HG03175 (cell line): Measurements from ENCODE around the gene DVL1.
"Not testable (repeated sequence)": the region's sequence is repeated elsewhere in the genome, so short reads cannot be mapped to it uniquely, and the experiment has no call there.

Experiments used
- ATAC-seq: cut with Tn5 transposase; IDR thresholded peaks from one replicate; pipeline ENCODE4 v1.9.1; 2021; ENCODE audit warnings: mild to moderate bottlenecking, moderate library complexity; ENCODE audit not compliant: unreplicated experiment

The DVL1 gene

DNA sequence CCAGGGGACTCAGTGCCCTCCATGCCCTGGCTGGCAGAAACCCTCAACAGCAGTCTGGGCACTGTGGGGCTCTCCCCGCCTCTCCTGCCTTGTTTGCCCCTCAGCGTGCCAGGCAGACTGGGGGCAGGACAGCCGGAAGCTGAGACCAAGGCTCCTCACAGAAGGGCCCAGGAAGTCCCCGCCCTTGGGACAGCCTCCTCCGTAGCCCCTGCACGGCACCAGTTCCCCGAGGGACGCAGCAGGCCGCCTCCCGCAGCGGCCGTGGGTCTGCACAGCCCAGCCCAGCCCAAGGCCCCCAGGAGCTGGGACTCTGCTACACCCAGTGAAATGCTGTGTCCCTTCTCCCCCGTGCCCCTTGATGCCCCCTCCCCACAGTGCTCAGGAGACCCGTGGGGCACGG lies 21.0 kb downstream of the DVL1 start:
- no peak for ATAC-seq

GRCh38 chr1:1327291-1327690 lies 21.9 kb downstream of the DVL1 start:
- ATAC-seq: no peak

GRCh38 chr1:1326075-1326605 lies 23.1 kb downstream of the DVL1 start:
- ATAC-seq: no peak

DNA sequence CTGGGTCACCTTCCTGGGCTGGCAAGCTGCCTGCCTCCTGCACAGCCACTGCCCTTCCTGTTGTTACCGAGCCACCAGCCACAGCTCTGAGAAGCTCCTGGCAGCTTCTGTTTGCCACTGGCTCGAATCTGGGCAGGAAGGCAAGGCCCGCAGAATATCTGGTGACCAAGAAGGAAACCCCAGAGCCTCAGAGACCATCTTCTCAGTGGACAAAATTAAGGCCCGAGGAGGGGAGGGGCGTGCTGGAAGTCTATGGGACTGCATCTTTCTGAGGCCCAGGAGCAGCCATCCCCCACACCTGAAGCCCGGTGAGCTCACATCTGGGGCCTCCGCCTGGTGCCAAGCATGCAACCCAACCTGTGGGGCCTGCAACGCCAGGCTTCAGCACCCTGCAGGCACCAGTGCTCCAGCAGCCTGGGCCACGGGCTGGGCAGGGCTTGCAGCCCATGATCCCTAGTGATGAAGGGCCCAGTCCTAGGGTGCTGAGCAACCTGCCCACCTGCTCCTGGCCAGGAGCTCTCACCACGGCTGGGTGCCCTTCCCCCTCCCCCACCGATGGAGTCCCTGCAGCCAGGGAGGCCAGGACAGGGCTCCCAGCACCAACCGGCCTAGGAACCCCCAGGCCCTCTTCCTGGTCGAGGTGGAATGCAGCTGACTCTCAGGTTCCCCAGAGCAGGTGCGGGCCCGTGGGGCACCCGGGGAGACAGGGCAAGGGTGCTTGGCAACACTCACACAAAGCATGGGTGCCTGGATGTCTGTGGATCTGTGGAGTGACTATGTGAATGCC lies 23.7 kb downstream of the DVL1 start:
- ATAC-seq: no peak

DNA sequence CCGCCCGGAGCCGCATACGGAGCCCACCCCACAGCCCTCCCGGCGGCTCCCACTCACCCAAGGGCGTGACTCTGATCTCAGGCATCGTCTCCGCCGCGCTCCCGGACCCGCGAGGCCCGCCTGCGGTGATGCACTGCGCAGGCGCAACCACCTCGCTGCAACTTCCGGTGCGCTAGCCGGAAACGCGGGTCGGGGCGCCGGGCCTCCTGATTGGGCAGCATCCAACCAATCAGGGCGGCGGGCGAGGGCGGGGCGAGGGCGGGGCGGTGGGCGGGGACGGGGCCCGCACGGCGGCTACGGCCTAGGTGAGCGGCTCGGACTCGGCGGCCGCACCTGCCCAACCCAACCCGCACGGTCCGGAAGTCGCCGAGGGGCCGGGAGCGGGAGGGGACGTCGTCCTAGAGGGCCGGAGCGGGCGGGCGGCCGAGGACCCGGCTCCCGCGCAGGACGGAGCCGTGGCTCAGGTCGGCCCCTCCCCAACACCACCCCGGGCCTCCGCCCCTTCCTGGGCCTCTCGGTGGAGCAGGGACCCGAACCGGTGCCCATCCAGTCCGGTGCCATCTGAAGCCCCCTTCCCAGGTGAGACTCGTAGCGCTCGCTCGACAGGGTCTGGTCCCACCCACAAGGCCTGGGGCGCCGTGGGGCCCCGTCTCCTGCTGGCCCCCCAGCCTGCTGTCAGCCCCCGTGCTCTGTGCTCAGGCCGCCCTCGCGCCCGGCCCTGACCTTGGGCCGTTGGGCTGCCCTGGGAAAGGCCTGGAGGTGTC lies 24.5 kb downstream of the DVL1 start, which contains the start of the genes CPTP and INTS11:
CPTP (plus strand) TSS at position 279 of the 764 bp plus-strand sequence. CDS start 2,109 bp downstream, outside the sequence.
INTS11 (minus strand) TSS at position 137 of the 764 bp plus-strand sequence; CDS start at position 85, 52 bp downstream.
- peak; percentile 81 for ATAC-seq

DNA sequence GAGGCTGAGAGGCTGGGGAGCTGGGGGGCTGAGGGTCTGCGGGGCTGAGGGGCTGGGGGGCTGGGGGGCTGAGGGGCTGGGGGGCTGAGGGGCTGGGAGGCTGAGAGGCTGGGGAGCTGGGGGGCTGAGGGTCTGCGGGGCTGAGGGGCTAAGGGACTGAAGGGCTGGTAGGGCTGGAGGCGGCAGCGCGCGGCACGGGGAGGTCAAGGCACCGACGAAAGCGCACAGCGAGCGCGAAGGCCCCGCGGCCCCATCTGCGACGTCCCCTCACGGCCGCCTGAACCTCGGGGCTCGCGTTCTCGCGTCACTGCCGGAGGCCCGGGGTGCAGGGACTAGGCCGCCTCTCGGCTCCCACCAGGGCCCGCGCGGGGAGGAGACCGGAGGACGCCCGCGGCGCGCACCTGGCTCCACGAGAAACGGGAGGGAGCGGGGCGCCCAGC lies 25.1 kb downstream of the DVL1 start:
- no peak for ATAC-seq

GRCh38 chr1:1322952-1323351 lies 26.3 kb downstream of the DVL1 start:
- ATAC-seq: no peak

- no peak for ATAC-seq
Measured at GRCh38 chr1:1322418-1322817, 26.8 kb downstream of the DVL1 start.

DNA sequence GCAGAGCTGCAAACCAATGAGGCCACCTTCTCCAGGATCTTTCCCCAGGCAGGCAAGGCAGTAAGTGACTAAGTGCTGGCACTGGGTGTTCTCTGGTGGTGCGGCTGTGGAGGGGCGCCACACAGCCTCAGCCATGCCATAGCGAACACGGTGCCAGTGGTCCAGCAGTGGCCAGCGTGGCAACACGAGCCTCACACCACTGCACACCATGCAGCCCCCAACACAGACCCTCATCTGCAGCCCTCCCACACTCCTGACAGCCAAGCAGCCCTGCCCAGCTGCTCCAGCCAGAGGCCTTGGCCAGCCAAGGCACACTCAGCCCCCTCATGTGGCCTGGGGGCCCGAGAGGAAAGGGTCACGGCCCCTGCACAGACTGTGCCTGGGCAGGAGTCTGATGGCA lies 27.7 kb downstream of the DVL1 start:
- ATAC-seq: no peak

DNA sequence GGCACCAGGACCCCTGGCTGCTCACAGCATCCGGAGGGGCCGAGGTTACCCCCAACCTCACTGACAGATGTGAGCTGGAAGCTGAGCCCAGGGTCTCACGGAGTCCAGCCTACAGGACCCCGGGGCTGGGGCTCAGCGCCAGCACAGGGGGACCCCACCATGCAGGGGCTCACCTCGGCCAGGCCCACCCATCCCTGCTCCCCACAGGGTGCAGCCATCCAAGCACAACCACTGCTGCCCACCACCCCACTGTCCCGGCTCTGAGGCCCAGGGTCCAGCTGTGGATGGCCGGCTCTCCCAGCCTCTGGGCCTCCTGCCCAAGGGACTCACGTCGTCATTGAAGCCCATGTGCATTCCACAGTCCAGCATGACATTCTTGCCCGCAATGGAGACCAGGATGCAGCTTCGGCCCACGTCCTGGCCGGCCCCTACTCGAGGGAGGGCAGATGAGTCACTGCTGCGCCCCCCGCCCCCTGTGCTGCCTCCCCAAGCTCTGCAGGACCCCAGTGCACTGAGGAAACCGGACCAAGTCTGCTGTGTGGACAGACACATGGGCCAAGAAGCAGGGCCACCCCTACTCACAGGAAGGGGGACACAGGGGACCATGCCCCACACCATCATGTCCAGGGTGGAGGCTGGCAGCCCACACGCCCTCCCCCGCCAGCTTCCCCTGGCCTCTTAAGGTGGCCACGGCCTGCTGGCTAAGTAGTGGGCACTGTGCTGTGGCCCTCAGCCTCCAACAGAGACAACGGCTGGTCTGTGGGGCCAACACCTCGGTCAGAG lies 28.4 kb downstream of the DVL1 start:
- no peak for ATAC-seq

- ATAC-seq: no peak
Measured at GRCh38 chr1:1319646-1319941, 29.6 kb downstream of the DVL1 start.

GRCh38 chr1:1318777-1319645 lies 30.2 kb downstream of the DVL1 start:
- ATAC-seq: no peak

DNA sequence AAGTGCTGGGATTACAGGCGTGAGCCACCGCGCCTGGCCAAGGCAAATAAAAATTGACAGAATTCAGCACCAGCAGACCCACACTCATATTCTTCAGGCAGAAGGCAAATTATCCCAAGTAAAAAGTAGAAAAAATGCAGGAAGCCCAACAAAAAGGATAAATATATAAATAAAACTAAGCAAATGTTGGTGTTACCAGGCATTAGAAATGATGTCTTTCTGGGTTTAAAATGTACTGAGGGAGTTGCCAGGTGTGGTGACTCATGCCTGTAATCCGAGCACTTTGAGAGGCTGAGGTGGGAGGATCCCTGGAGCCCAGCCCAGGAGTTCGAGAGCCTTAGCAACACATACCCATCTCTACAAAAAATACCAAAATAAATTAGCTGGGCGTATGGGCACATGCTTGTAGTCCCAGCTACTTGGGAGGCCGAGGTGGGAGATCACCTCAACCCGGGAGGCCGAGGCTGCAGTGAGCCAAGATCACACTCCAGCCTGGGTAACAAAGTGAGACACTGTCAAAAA lies 31.0 kb downstream of the DVL1 start:
- no peak for ATAC-seq

DNA sequence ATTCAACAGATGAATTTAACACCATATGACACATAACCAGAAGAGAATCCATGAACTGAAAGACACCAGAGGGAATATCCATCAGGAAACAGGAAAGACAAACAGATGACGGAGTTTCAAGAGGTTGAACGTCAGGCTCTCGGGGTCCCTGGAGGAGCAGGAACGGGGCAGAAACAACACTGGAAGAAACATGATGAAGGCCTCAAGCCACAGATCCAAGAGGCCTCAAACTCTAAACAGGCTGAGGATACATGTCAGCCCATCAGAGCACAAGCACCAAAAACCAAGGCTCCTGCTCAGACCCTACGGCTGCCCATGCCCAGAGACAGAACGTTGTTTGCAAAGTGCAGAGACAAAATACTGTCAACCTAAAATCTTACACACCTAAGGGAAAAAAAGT lies 31.8 kb downstream of the DVL1 start:
- ATAC-seq: no peak

DNA sequence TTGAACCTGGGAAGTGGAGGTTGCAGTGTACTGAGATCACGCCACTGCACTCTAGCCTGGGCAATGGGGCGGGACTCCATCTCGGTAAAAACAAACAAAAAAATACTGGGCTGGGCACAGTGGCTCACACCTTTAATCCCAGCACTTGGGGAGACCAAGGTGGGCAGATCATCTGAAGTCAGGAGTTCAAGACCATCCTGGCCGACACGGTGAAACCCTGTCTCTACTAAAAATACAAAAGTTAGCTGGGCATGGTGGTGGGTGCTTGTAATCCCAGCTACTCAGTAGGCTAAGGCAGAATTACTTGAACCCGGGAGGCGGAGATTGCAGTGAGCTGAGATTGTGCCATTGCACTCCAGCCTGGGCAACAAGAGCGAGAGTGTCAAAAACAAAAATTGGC lies 33.0 kb downstream of the DVL1 start:
- not testable (repeated sequence) for ATAC-seq

DNA sequence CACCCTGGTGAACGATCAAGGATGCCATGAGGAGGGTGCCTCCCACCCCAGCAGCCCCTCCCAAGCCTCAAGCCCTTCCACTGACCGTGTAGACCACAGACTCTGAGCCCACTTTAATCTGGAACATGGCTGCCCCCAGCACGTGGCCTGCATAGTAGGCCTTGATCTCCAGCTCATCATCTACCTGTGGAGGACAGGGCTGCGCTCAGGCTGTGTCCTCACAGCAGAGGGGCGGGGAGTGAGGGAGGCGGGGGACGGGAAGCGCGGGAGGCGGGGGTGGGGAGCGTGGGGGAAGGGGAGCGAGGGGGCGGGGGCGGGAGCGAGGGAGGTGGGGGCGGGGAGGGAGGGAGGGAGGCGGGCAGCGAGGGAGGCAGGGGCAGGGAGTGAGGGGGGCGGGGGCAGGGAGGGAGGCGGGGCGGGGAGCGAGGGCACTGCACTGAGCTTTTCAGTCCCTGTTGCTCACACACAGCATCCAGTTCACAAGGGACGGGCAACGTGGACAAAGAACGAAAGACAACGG lies 33.7 kb downstream of the DVL1 start:
- ATAC-seq: no peak

GRCh38 chr1:1314678-1315335 lies 34.4 kb downstream of the DVL1 start:
- no peak for ATAC-seq

GRCh38 chr1:1314237-1314586 lies 35.0 kb downstream of the DVL1 start:
- no peak for ATAC-seq

DNA sequence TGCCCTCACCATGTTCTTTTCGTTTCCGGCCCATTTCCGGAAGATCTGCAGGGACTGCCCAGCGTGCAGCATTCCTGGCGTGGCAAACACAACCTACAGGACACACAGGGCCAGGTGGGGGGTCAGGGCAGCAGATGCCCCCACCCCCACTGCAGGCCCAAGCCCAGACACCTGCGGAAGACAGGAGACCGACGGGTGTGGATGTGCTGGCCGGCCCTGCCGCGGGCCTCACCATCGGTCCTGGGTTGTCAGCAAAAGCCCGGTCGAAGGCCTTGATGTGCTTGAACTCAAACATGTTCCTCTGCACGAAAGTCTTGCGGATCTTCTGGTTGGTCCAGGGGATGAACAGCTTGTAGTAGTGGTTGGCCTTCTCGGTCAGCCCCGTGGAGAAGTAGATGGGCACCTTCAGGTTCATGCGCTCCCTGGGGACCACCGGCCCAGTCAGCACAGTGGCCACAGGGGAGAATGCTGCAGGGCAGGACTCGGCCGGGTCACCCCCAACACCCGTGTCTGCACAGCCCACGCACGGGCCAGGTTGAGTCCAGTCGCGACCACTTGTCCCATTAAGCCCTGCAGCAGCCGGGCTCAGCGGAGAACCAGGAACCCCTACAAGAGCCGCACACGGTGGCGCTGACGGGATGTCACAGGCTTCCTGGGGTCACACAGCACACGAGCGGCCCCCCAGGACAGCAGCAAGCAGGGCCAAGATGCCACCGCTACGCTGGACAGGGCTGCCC lies 35.5 kb downstream of the DVL1 start:
- no peak for ATAC-seq
